ENCODE data around the gene ADGRL2. TPM values are rescaled to one million over a fixed set of nuclear protein-coding genes. Genes with fewer than 3 reads are reported as not detected.
A peak's percentile ranks its signal among the peaks of the same experiment; 100 is the strongest.

ADGRL2 gene
- polyA plus RNA-seq (2013): 187 TPM in 2 replicates

DNA sequence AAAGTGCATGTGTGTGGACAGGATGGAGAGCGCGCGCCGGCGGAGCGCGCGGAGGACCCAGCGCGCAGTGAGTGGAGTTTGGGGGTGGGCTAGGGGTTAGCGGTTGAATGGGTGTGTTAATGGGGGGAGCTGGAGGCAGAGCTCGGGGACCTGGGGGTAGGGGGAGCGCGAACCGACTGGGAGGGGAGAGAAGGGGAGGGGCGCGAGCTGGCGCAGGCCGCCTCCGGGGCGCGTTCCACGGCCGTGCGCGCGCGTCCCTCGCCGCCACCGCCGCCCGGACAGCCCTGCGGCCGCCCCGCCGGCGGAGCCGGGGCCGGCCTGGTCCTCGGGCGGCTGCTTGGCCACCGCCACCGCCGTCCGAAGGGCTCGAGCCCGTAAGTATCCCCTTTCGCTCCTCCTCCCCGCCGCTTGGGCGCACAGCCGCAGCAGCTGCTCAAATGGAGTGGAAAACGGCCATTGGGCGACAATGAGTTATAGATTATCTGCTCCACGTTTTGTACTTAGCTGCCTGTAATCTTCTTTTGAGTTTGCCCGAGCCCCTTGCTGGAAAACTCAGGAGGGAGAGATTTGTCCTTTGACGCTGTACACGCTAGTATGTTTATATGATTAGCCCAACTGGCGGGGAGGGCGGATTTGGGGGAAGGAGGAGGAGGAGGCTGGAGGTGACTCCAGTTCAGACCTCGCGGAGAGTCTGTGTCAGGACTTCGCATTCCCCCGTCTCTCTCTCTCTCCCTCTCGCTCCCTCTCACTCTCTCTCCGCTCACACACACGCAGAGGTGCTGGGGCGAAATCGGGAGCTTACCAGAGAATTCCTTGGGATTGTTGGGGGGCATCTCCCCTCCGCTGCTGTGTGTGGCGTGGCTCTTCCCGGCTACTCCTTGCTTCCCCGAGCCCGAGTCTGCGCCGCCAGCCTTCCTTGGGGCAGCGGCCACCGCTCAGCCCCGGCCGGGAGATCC, at the start of gene ADGRL2:
TSS of gene ADGRL2 (plus strand) at position 240 of the 956 bp plus-strand sequence. CDS start 36,051 bp downstream, outside the sequence.
- Histone ChIP-seq H2AK5ac (ENCODE audit: low read length) (peak within 1 kb of the TSS; percentile 77), H4K12ac (ENCODE audit: low read depth, low read length) (peak within 1 kb of the TSS; percentile 78), H3K79me2 (ENCODE audit: control insufficient read depth, insufficient read depth, low read length, poor library complexity) (peaks cover 29% of the 10 kb centered on the region), H3K18ac (ENCODE audit: low read length) (peak within 1 kb of the TSS; percentile 99), H3K4ac (ENCODE audit: low read depth, low read length) (peak within 1 kb of the TSS; percentile 98), H2BK5ac (ENCODE audit: low read depth, low read length, poor library complexity) (peak within 1 kb of the TSS; percentile 95), H3K27ac (ENCODE audit: low read depth, low read length) (peak within 1 kb of the TSS; percentile 97), H2BK120ac (ENCODE audit: insufficient read depth, low read length, poor library complexity) (peak within 1 kb of the TSS; percentile 89), H3K14ac (ENCODE audit: low read length) (peak within 1 kb of the TSS; percentile 98), H3K36me3 (ENCODE audit: control insufficient read depth in 1 of 2, insufficient read depth in 2 of 2, low read length in 2 of 2) (no peaks in the 10 kb centered on the region), H3K4me3 (ENCODE audit: low read depth, low read length) (peak within 1 kb of the TSS; percentile 95), H3K23ac (ENCODE audit: low read length) (peak within 1 kb of the TSS; percentile 44), H3K79me1 (ENCODE audit: low read length) (peaks cover 30% of the 10 kb centered on the region), H3K27me3 (ENCODE audit: insufficient read depth, low read length) (no peaks in the 10 kb centered on the region), H3K9me3 (ENCODE audit: insufficient read depth, low read depth, low read length) (no peaks in the 10 kb centered on the region), H2BK12ac (ENCODE audit: low read length) (peak within 1 kb of the TSS; percentile 79), H2AFZ (ENCODE audit: insufficient read depth, low read length, poor library complexity) (peak within 1 kb of the TSS; percentile 56), H3K4me1 (ENCODE audit: control insufficient read depth in 1 of 2, insufficient read depth in 2 of 2, low read length in 2 of 2) (no peaks in the 10 kb centered on the region), H4K8ac (ENCODE audit: low read depth, low read length) (peak within 1 kb of the TSS; percentile 88), H3K9ac (ENCODE audit: low read length) (peak within 1 kb of the TSS; percentile 99), H4K91ac (ENCODE audit: low read depth, low read length) (peak within 1 kb of the TSS; percentile 89), H3K4me2 (ENCODE audit: low read length) (peak within 1 kb of the TSS; percentile 64)
- peak; percentile 24 to 56 for DNase-seq
- WGBS (ENCODE audit: extremely low coverage, insufficient coverage, insufficient read length): no CpG with 5 or more reads among the region's 81 CpGs

DNA sequence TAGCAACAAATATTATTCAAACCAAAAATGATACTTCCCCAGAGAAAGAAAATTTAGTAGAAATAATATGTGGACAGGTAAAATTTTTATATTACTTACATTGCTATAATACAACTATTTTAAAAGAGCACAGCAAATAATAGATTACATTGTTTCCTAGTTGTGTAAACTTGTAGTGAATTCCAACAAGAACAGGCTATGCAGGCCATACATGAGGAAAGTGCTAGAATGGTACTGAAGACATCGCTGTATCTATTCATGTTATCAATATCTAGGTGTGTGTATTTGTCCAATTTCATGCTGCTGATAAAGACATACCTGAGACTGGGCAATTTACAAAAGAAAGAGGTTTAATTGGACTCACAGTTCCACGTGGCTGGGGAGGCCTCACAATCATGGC, 47.9 kb upstream of the ADGRL2 start:
- no peak overlapping the region for H4K91ac ChIP-seq (ENCODE audit: low read depth, low read length)
- no peak overlapping the region for H2BK5ac ChIP-seq (ENCODE audit: low read depth, low read length, poor library complexity)
- H3K9ac ChIP-seq (ENCODE audit: low read length): no peak overlapping the region
- no peak overlapping the region for H3K14ac ChIP-seq (ENCODE audit: low read length)
- no peak overlapping the region for H3K27ac ChIP-seq (ENCODE audit: low read depth, low read length)
- peaks cover 0 to 2% of the 10 kb centered on the region in 2 experiments for H3K4me1 ChIP-seq (ENCODE audit: control insufficient read depth in 1 of 2, insufficient read depth in 2 of 2, low read length in 2 of 2)
- no peaks in the 10 kb centered on the region for H3K27me3 ChIP-seq (ENCODE audit: insufficient read depth, low read length)
- H3K4me3 ChIP-seq (ENCODE audit: low read depth, low read length): no peak overlapping the region
- no peaks in the 10 kb centered on the region for H3K79me1 ChIP-seq (ENCODE audit: low read length)
- H3K4ac ChIP-seq (ENCODE audit: low read depth, low read length): no peak overlapping the region
- H3K9me3 ChIP-seq (ENCODE audit: insufficient read depth, low read depth, low read length): no peaks in the 10 kb centered on the region
- H2BK120ac ChIP-seq (ENCODE audit: insufficient read depth, low read length, poor library complexity): no peak overlapping the region
- no peak overlapping the region for H4K12ac ChIP-seq (ENCODE audit: low read depth, low read length)
- no peaks in the 10 kb centered on the region for H3K36me3 ChIP-seq (ENCODE audit: control insufficient read depth in 1 of 2, insufficient read depth in 2 of 2, low read length in 2 of 2)
- DNase-seq: no peak
- H2AK5ac ChIP-seq (ENCODE audit: low read length): no peak overlapping the region
- H3K18ac ChIP-seq (ENCODE audit: low read length): no peak overlapping the region
- H2BK12ac ChIP-seq (ENCODE audit: low read length): no peak overlapping the region
- no peak overlapping the region for H3K23ac ChIP-seq (ENCODE audit: low read length)
- no peak overlapping the region for H4K8ac ChIP-seq (ENCODE audit: low read depth, low read length)
- no CpG with 5 or more reads among the region's 2 CpGs for whole genome bisulfite sequencing (ENCODE audit: extremely low coverage, insufficient coverage, insufficient read length)
- H3K4me2 ChIP-seq (ENCODE audit: low read length): no peak overlapping the region
- no peak overlapping the region for H2AFZ ChIP-seq (ENCODE audit: insufficient read depth, low read length, poor library complexity)
- H3K79me2 ChIP-seq (ENCODE audit: control insufficient read depth, insufficient read depth, low read length, poor library complexity): peaks cover 2% of the 10 kb centered on the region

DNA sequence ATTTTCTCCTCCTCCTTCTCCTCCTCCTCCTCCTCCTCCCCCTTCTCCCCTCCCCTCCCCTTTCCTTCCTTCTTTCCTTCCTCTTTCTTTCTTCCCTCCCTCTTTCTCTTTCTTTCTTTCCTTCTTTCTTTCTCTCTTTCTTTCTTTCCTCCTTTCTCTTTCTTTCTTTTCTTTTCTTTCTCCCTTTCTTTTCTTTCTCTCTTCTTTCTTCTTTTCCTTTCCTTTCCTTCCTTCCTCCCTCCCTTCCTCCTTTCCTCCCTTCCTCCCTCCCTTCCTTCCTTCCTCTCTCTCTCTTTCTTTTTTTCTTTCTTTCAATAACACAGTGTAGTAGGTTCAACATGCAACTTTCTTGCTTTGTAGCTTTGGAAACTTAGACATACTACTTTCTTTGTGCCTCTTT, 46.3 kb upstream of the ADGRL2 start:
- H3K27ac ChIP-seq (ENCODE audit: low read depth, low read length): no peak overlapping the region
- no peak overlapping the region for H3K23ac ChIP-seq (ENCODE audit: low read length)
- H2BK120ac ChIP-seq (ENCODE audit: insufficient read depth, low read length, poor library complexity): no peak overlapping the region
- no peak overlapping the region for H2AFZ ChIP-seq (ENCODE audit: insufficient read depth, low read length, poor library complexity)
- H2BK12ac ChIP-seq (ENCODE audit: low read length): no peak overlapping the region
- H4K8ac ChIP-seq (ENCODE audit: low read depth, low read length): no peak overlapping the region
- no peak overlapping the region for H3K4me3 ChIP-seq (ENCODE audit: low read depth, low read length)
- no peak overlapping the region for H4K12ac ChIP-seq (ENCODE audit: low read depth, low read length)
- no peak overlapping the region for H3K9ac ChIP-seq (ENCODE audit: low read length)
- no peaks in the 10 kb centered on the region for H3K9me3 ChIP-seq (ENCODE audit: insufficient read depth, low read depth, low read length)
- H4K91ac ChIP-seq (ENCODE audit: low read depth, low read length): no peak overlapping the region
- no peak overlapping the region for H2AK5ac ChIP-seq (ENCODE audit: low read length)
- no peak for DNase-seq
- H3K36me3 ChIP-seq (ENCODE audit: control insufficient read depth in 1 of 2, insufficient read depth in 2 of 2, low read length in 2 of 2): no peaks in the 10 kb centered on the region
- no peak overlapping the region for H3K18ac ChIP-seq (ENCODE audit: low read length)
- H3K27me3 ChIP-seq (ENCODE audit: insufficient read depth, low read length): no peaks in the 10 kb centered on the region
- no peaks in the 10 kb centered on the region for H3K79me1 ChIP-seq (ENCODE audit: low read length)
- no peak overlapping the region for H3K4me2 ChIP-seq (ENCODE audit: low read length)
- H3K4me1 ChIP-seq (ENCODE audit: control insufficient read depth in 1 of 2, insufficient read depth in 2 of 2, low read length in 2 of 2): peaks cover 0 to 3% of the 10 kb centered on the region in 2 experiments
- H3K14ac ChIP-seq (ENCODE audit: low read length): no peak overlapping the region
- no peak overlapping the region for H2BK5ac ChIP-seq (ENCODE audit: low read depth, low read length, poor library complexity)
- H3K79me2 ChIP-seq (ENCODE audit: control insufficient read depth, insufficient read depth, low read length, poor library complexity): peaks cover 2% of the 10 kb centered on the region
- no peak overlapping the region for H3K4ac ChIP-seq (ENCODE audit: low read depth, low read length)

DNA sequence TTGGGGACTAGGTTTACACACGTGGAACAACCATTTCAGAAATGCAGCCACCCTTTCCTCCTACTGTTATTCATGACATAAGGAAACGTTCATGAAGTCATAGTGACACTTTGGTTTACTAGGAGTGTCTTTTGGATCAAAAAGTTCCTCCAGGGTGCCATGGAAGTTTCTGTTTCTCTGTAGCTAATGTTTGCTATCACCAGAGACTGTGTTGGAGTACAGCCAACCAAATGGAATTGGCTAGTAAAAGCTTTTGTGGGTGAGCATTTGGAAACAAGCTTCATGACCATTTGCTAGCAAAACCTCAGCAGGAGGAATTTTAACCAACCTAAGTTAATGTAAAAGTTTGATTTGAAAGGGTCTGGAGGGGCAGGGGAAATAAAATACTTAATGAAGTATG, 43.9 kb upstream of the ADGRL2 start:
- Histone ChIP-seq H3K23ac (ENCODE audit: low read length) (no peak overlapping the region), H3K27me3 (ENCODE audit: insufficient read depth, low read length) (no peaks in the 10 kb centered on the region), H3K79me2 (ENCODE audit: control insufficient read depth, insufficient read depth, low read length, poor library complexity) (peaks cover 2% of the 10 kb centered on the region), H3K18ac (ENCODE audit: low read length) (no peak overlapping the region), H4K12ac (ENCODE audit: low read depth, low read length) (no peak overlapping the region), H3K4ac (ENCODE audit: low read depth, low read length) (no peak overlapping the region), H3K4me2 (ENCODE audit: low read length) (no peak overlapping the region), H3K4me3 (ENCODE audit: low read depth, low read length) (no peak overlapping the region), H4K91ac (ENCODE audit: low read depth, low read length) (no peak overlapping the region), H3K27ac (ENCODE audit: low read depth, low read length) (no peak overlapping the region), H3K79me1 (ENCODE audit: low read length) (no peaks in the 10 kb centered on the region), H2BK12ac (ENCODE audit: low read length) (no peak overlapping the region), H3K9me3 (ENCODE audit: insufficient read depth, low read depth, low read length) (no peaks in the 10 kb centered on the region), H3K9ac (ENCODE audit: low read length) (no peak overlapping the region), H2AFZ (ENCODE audit: insufficient read depth, low read length, poor library complexity) (no peak overlapping the region), H3K14ac (ENCODE audit: low read length) (no peak overlapping the region), H4K8ac (ENCODE audit: low read depth, low read length) (no peak overlapping the region), H2AK5ac (ENCODE audit: low read length) (no peak overlapping the region), H2BK120ac (ENCODE audit: insufficient read depth, low read length, poor library complexity) (no peak overlapping the region), H2BK5ac (ENCODE audit: low read depth, low read length, poor library complexity) (no peak overlapping the region), H3K4me1 (ENCODE audit: control insufficient read depth in 1 of 2, insufficient read depth in 2 of 2, low read length in 2 of 2) (peaks cover 0 to 3% of the 10 kb centered on the region in 2 experiments), H3K36me3 (ENCODE audit: control insufficient read depth in 1 of 2, insufficient read depth in 2 of 2, low read length in 2 of 2) (no peaks in the 10 kb centered on the region)
- WGBS (ENCODE audit: extremely low coverage, insufficient coverage, insufficient read length): no CpG with 5 or more reads among the region's 2 CpGs
- no peak for DNase-seq

Measured in trophoblast cell (in vitro differentiated cells and primary cell).